HG02798 (cell line): Measurements from ENCODE around the gene NUDT3.

Experiments
- ATAC-seq: cut with Tn5 transposase; IDR thresholded peaks from one replicate; pipeline ENCODE4 v1.9.1; 2021; ENCODE audit warnings: mild to moderate bottlenecking; ENCODE audit not compliant: unreplicated experiment, poor library complexity

NUDT3 gene

GRCh38 chr6:34231566-34232336, 160.7 kb downstream of the NUDT3 start:
- no peak for ATAC-seq

GRCh38 chr6:34230653-34231371, 161.7 kb downstream of the NUDT3 start:
- no peak for ATAC-seq

- ATAC-seq: no peak
These were observed 162.6 kb downstream of the NUDT3 start for GRCh38 chr6:34229877-34230276.
